OCI-LY1 (cell line): Measurements from ENCODE around the gene SLC30A3.
"Not testable (repeated sequence)": the region's sequence is repeated elsewhere in the genome, so short reads cannot be mapped to it uniquely, and the experiment has no call there.

Source experiments
- H2AFZ ChIP-seq: fragments of 200-600 bp; sonication (generic), shearing (Covaris generic); 2 replicates; pipeline ENCODE4 v1.6.0; 2014; ENCODE audit warnings: antibody characterized with exemption, mild to moderate bottlenecking, low read length
- H3F3A ChIP-seq: fragments of 200-600 bp; sonication (generic), shearing (Covaris generic); 2 replicates; pipeline ENCODE4 v1.6.0; 2014; ENCODE audit warnings: mild to moderate bottlenecking, antibody characterized with exemption, low read length, moderate library complexity; ENCODE audit not compliant: insufficient read depth
- H3K27ac ChIP-seq: fragments of 200-600 bp; sonication (generic); 2 replicates; pipeline ENCODE4 v1.5.1; 2014; ENCODE audit warnings: low read length, mixed run types, mild to moderate bottlenecking, low read depth; ENCODE audit not compliant: poor library complexity, severe bottlenecking
- H3K27me3 ChIP-seq: fragments of 200-600 bp; sonication (generic); 2 replicates; pipeline ENCODE4 v1.6.0; 2014; ENCODE audit warnings: antibody characterized with exemption, mild to moderate bottlenecking, low read length, moderate library complexity; ENCODE audit not compliant: insufficient read depth
- H3K36me3 ChIP-seq: fragments of 200-600 bp; sonication (generic); 2 replicates; pipeline ENCODE4 v1.6.1; 2014; ENCODE audit warnings: mild to moderate bottlenecking, antibody characterized with exemption, low read length, moderate library complexity, mixed read lengths; ENCODE audit not compliant: insufficient read depth
- H3K4me1 ChIP-seq: fragments of 200-600 bp; sonication (generic); 2 replicates; pipeline ENCODE4 v1.5.1; 2014; ENCODE audit warnings: mild to moderate bottlenecking, low read length, moderate library complexity; ENCODE audit not compliant: insufficient read depth, severe bottlenecking
- H3K4me2 ChIP-seq: fragments of 200-600 bp; sonication (generic), shearing (Covaris generic); 2 replicates; pipeline ENCODE4 v1.6.1; 2014; ENCODE audit warnings: low read length
- H3K4me3 ChIP-seq: fragments of 200-600 bp; sonication (generic); 2 replicates; pipeline ENCODE4 v1.5.1; 2014; ENCODE audit warnings: low read length, low read depth, mild to moderate bottlenecking, mixed read lengths; ENCODE audit not compliant: poor library complexity, severe bottlenecking
- H3K79me2 ChIP-seq: fragments of 200-600 bp; shearing (Covaris generic); 2 replicates; pipeline ENCODE4 v1.6.1; 2016; ENCODE audit warnings: mixed run types, low read length, mixed read lengths; ENCODE audit not compliant: insufficient read depth
- H3K9ac ChIP-seq: fragments of 200-600 bp; sonication (generic), shearing (Covaris generic); 2 replicates; pipeline ENCODE4 v1.6.1; 2014; ENCODE audit warnings: mild to moderate bottlenecking, low read length, mixed read lengths
- H3K9me2 ChIP-seq: fragments of 200-600 bp; sonication (generic), shearing (Covaris generic); 2 replicates; pipeline ENCODE4 v1.6.1; 2014; ENCODE audit warnings: low read depth, mild to moderate bottlenecking, low read length, mixed read lengths
- H3K9me3 ChIP-seq: fragments of 200-600 bp; shearing (Covaris generic); 2 replicates; pipeline ENCODE4 v1.6.1; 2014; ENCODE audit warnings: low read length, mixed read lengths
- H4K20me1 ChIP-seq: fragments of 200-600 bp; sonication (generic), shearing (Covaris generic); 2 replicates; pipeline ENCODE4 v1.6.0; 2016; ENCODE audit warnings: mild to moderate bottlenecking, low read length; ENCODE audit not compliant: insufficient read depth
- CTCF ChIP-seq: fragments of 200-600 bp; sonication (generic), shearing (Covaris generic); IDR thresholded peaks from 2 replicates; pipeline ENCODE4 v1.5.1; 2017; ENCODE audit warnings: mild to moderate bottlenecking, antibody characterized with exemption, low read length, moderate library complexity, mixed read lengths
- EZH2 ChIP-seq: fragments of 200-600 bp; sonication (generic), shearing (Covaris generic); IDR thresholded peaks from 2 replicates; pipeline ENCODE4 v1.8.0; 2017; ENCODE audit warnings: borderline replicate concordance, mixed run types, mild to moderate bottlenecking, antibody characterized with exemption, low read length, moderate library complexity, mixed read lengths

The SLC30A3 gene

GRCh38 chr2:27304488-27305240 is 41.8 kb upstream of the SLC30A3 start:
- Histone ChIP-seq H3K4me3 (no peak overlapping the region), H4K20me1 (no peaks in the 10 kb centered on the region), H3K9ac (no peak overlapping the region), H2AFZ (no peak overlapping the region), H3K9me3 (no peaks in the 10 kb centered on the region), H3K4me2 (no peak overlapping the region), H3K27me3 (no peaks in the 10 kb centered on the region), H3K36me3 (peaks cover 9% of the 10 kb centered on the region), H3K9me2 (no peaks in the 10 kb centered on the region), H3K27ac (no peak overlapping the region), H3K4me1 (peaks cover 8% of the 10 kb centered on the region), H3F3A (no peaks in the 10 kb centered on the region), H3K79me2 (no peaks in the 10 kb centered on the region)
- no peak for TF ChIP-seq CTCF
- no peak for TF ChIP-seq EZH2

- H3K79me2 ChIP-seq = no peaks in the 10 kb centered on the region
- peak overlapping the region; percentile 5 for H3K27ac ChIP-seq
- no peaks in the 10 kb centered on the region for H3K9me2 ChIP-seq
- no peaks in the 10 kb centered on the region for H3F3A ChIP-seq
- H3K9me3 ChIP-seq = no peaks in the 10 kb centered on the region
- peaks cover 2% of the 10 kb centered on the region; the same call in 1 of the 2 replicates for H3K36me3 ChIP-seq
- peak overlapping the region; percentile 59 for H3K4me3 ChIP-seq
- H3K4me2 ChIP-seq = peak overlapping the region; percentile 84
- peaks cover 8% of the 10 kb centered on the region for H3K4me1 ChIP-seq
- H3K9ac ChIP-seq = peak overlapping the region; percentile 60
- H3K27me3 ChIP-seq = no peaks in the 10 kb centered on the region
- H2AFZ ChIP-seq = peak overlapping the region; percentile 88; the same call in 1 of the 2 replicates
- TF ChIP-seq CTCF (peak; percentile 80), EZH2 (no peak)
- H4K20me1 ChIP-seq = no peaks in the 10 kb centered on the region
These were observed 40.5 kb upstream of the SLC30A3 start for GRCh38 chr2:27303093-27304025.

- H3K9me3 ChIP-seq, H3K27me3 ChIP-seq, H3F3A ChIP-seq, H3K79me2 ChIP-seq, H3K9me2 ChIP-seq, H3K4me1 ChIP-seq, H3K4me2 ChIP-seq, H3K9ac ChIP-seq, H2AFZ ChIP-seq, H3K27ac ChIP-seq, H3K4me3 ChIP-seq, H4K20me1 ChIP-seq, H3K36me3 ChIP-seq: not testable (repeated sequence)
These were observed 37.8 kb upstream of the SLC30A3 start for GRCh38 chr2:27300606-27301005.
